ENCODE measurements around the gene TRAF2.

GRCh38 chr9:136944212-136944518 lies 57.8 kb downstream of the TRAF2 start:
- TF ChIP-seq CTCF (IDR thresholded peaks at IDR 0.05): no peak
- no peak for TF ChIP-seq EZH2 (IDR thresholded peaks at IDR 0.05; ENCODE audit: borderline replicate concordance, insufficient read depth, low read depth, low read length, poor library complexity, severe bottlenecking)
